ENCODE measurements around the gene POTEF. TPM values are rescaled to one million over a fixed set of nuclear protein-coding genes. Genes with fewer than 3 reads are reported as not detected.
"Not testable (repeated sequence)": the region's sequence is repeated elsewhere in the genome, so short reads cannot be mapped to it uniquely, and the experiment has no call there.

The POTEF gene
- polyA plus RNA-seq, 1 donor = 0.13 TPM

GRCh38 chr2:130152816-130153595, 24.0 kb upstream of the POTEF start:
- no peak for DNase-seq

DNA sequence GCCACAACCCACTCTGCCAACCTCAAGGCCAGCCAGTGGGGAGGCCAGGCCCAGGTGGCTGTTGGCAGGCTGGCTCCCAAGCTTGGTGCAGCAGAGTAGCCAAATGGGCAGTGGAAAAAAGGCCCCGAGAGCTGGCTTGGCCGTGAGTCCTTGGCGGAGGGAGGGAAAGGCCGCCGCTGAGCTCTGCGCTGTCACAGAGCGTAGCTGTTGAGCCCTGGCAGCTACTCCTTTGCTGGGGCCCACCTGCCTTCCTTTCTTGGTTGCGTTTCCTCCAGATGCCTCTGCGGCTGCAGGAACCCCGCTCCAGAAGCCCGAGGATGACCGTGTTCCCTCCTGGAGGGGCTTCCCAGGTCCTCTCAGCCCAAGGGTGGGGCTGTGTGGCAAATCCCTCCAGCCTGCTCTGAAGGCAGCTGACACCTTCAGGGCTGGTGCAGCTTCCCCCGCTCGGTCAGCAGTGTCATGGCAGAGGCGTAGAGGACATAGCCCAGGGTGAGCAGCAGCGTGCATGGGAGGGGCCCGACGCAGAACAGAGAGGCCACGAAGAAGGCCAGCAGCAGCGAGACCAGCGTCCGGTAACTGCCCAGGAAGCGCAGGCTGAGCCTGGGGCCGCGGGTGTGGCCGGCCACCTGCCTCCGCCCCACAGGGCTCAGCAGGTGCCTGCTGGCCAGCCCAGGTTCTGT, 23.3 kb upstream of the POTEF start:
- DNase-seq = not testable (repeated sequence)

DNA sequence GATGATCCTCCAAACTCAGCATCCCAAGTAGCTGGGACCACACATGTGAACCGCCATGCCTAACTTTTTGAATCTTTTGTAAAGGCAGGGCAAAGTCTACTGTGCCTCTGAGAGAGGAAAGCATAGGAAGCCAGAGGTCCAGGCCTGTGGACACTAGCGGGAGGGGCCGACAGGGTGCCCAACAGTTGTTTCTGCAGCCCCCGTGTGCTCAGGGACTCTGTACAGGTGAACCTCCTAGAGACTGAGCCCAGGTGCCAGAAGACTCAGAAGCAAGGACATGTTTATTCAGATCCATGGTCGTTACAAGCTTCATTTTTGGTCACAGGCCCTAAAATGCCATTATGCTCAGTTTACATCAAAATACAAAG, 22.1 kb upstream of the POTEF start:
- not testable (repeated sequence) for DNase-seq

- DNase-seq = no peak
Observed at GRCh38 chr2:130150181-130151144, 21.4 kb upstream of the POTEF start.

DNA sequence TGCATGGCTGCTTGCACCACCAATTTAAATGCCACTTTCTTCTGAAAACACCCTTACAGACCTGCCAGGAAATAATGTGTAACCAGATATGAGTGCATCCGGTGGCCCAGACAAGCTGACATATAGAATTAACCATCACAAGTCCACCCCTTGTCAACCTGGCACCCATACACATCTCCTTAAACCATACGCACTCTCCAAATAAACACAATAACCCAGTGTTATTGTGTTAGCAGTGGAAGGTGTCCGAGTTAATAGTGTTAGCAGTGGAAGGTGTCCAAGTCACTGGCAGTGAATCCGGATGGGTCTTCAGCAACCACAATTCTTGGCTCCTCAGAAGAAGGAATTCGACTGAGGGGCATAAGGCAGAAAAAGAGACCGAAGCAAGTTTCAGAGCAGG, 19.5 kb upstream of the POTEF start:
- DNase-seq = not testable (repeated sequence)

DNA sequence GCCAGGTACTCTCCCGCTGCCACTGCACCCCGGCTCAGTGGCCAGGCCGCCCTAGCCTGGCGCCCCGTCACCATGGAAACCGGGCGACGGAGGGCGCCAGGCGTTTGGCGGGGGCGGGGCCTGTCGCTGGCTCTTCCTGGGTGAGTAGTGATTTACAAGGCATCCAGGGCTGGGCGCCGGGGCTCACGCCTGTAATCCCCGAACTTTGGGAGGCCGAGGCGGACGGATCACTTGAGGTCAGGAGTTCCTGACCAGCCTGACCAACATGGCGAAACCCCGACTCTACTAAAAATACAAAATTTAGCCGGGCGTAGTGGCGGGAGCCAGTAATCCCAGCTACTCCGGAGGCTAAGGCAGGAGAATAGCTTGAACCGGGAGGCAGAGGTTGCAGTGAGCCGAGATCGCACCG, 16.0 kb upstream of the POTEF start, which contains the start of gene CCDC74B:
TSS of gene CCDC74B (minus strand) at position 107 of the 409 bp plus-strand sequence. CDS start 116 bp downstream, outside the sequence.
- DNase-seq = not testable (repeated sequence)

DNA sequence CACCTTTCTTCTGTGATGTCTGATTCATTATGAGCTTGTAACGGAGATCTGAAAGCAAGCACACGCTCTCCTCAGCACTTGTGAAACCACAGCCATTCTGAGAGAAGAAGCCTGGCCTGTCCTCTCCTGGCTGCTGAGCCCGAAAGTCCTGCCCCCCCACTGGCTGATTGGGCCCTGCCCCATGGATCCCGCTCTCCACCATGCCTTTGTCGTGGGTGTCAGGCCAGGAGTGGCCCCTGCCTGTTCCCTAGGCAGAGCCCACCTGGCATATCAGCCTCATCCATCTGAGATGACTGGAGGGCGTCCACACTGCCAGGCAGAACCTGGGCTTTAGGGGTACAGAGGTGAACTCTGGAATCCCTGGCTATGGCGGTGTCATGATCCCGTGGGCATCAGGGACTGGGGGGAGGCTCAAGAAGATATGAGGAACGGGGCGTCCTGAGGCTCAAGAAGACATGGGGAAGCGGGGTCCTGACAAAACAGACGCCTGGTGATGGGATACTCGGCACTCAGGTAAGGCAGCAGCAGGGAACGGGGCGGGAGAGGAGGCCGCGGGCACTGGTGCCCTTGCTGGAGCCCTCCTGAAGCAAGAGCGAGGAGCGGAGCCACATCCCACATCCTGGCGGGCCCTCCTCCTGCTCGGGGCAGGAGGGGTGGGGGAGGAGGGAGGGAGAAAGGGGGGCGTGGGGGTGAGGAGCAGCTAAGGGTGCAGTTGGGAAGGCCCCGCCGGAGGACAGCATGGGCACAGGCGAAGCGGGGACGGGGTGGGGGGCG, 14.4 kb upstream of the POTEF start:
- not testable (repeated sequence) for DNase-seq

DNA sequence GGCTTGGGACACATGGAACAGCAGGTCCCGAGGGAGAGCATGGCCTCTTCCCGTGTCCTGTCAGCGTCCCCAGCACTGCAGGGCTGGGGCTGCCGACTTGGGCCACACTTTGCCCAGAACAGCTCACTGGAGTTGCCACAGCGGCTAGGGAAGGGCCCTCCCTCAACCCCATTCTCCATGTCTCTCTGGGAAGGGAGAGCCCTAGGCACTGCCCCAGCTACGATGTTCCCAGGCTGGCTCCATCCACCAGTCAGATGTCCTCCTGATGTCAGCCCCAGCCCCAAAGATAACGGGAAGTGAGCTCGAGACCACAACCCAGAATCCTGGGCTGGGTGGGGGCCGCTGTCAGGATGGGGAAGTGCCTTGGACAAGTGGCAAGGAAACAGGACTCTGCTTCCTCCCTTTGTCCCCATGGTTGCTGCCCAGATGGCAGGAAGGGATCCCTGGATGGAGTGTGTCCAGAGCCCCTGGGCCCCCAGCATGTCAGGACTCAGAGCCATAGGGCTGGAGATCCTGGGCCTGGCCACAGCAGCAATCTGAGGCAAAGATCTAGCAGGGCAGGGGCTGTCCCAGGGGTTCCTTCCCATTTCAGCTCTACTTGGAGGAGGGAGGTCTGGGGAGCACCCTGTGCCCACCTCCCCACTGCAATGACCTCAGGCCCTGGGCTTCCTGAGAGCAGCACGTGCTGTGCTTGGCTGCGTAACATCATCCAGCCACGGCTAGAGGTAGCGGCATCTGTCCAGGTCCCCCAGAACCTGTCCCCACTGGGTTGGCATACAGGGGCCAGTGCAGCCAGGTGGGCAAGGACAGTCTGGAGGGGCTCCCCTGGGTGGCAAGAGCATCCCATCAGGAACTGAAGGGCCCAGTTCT, 13.6 kb upstream of the POTEF start:
- not testable (repeated sequence) for DNase-seq

- DNase-seq = not testable (repeated sequence)
Observed at GRCh38 chr2:130141645-130142370, 12.8 kb upstream of the POTEF start.

GRCh38 chr2:130141002-130141401, 12.0 kb upstream of the POTEF start:
- DNase-seq = not testable (repeated sequence)

- DNase-seq = not testable (repeated sequence)
Observed at GRCh38 chr2:130140516-130140915, 11.5 kb upstream of the POTEF start.

DNA sequence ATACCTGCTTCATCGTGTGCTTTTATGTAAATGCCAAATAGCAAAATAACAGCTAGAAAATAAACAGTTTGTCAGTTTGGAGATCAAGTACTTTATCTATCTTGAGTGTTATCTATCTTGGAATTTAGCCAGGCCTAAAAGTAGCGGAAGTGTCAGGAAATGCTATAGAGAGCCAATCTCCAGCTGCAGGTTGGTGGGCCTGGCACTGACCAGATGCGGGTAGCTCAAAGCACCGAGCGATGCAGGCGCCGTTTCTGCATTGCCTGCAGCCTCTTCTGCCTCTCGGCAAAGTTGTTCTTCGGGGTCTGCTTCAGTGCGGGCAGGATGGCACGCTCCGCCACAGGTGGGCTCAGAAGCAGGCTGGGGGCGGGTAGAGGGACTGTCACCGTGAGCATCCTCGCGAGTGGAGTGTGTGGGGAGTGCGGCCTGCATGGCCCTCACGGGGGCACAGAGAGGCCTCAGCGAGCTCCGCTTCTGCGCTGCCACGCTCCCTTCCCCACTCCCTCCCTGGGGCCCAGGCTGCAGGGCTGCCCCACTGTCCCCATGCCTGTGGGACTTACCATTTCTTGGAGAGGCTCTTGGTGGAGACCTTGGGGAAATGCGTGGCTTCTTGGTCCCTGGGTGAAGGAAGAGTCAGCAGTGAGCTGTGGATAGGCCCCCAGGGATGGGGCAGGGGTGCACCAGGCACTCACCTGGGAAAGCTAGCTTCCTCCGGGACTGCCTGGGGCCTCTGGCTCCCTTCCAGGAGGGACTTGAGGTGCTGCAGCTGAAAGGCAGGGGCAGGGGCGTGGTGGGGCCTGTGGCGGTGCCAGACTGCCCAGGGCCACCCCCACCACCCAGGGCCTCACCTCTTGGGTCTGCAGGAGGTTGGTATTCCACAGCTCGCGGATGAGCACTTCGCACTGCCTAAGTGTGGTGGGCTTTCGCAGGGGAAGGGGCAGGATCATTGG, 10.6 kb upstream of the POTEF start:
- DNase-seq = not testable (repeated sequence)

GRCh38 chr2:130138841-130139251, 9.8 kb upstream of the POTEF start:
- DNase-seq = not testable (repeated sequence)

- DNase-seq = not testable (repeated sequence)
Observed at GRCh38 chr2:130138326-130138725, 9.3 kb upstream of the POTEF start.

GRCh38 chr2:130137118-130137517, 8.1 kb upstream of the POTEF start:
- DNase-seq = not testable (repeated sequence)

DNA sequence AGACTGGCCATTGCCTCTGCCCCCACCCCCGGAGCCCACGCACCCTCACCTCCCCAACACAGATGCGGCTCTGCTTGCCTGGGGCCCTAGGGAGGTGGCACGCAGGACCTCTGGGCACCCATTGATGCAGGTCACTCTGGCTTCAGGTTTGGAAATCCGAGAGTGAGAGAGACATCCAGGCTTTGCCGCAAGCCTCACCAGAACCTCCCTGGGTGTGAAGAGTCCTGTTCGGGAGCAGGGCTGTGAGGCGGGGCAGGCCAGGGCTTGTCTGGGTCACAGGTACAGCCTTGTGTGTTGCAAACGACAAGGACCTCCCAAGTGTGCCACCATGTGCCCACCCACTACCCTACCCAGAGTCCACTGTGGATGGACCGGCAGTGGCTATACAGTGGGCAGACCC, 7.5 kb upstream of the POTEF start:
- DNase-seq = not testable (repeated sequence)

DNA sequence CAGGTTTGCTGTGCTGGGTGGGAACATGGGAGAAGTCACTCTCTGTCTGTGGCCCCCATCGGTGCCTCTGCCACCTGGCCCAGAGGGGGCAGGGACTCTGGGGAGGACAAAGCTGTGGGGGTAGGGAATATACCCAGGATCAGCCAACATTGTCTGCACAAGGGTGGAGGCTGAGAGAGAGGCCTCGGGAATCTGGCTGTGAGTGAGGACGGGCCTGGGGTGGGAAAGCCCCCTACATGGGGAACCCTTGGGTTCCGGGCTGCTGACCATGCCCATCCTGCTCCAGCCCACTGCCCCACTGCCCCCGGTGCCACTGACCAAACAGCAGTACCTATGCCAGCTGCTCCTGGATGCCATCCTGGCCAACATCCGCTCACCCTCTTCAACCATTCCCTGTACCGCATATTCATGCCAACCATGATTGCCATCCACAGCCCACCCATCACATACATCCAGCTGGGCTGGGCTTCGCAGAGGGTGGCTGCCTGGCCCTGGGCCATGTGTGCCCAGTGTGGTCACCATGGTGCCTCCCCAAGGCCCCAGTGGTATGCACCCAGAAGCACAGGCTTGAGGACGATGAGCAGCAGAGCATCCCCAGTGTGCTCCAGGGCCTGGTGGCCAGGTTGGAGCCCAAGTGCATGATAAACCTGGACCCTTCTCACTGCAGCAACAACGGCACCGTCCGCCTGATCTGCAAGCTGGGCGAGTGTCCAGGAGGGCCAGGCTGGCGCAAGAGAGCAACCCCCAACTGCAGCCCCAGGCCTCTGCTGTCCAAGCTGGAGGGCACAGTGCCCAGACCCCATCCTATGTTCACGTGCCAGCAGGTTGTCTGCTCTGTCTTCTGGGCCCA, 6.9 kb upstream of the POTEF start:
- DNase-seq = no peak
